CD14-positive monocyte (primary cell): ENCODE measurements around the gene NTSR2. TPM values are rescaled to one million over a fixed set of nuclear protein-coding genes. Genes with fewer than 3 reads are reported as not detected.

ENCODE experiments used
- DNase-seq, 3 donors: peaks; one replicate each; pipeline ENCODE4 v3.0.0-alpha.2; 2011 to 2022
- H2AFZ ChIP-seq: 2 replicates; pipeline ENCODE4 v1.6.0; 2012; ENCODE audit warnings: mild to moderate bottlenecking, low read depth, low read length, inconsistent platforms; ENCODE audit not compliant: insufficient read depth, poor library complexity, severe bottlenecking
- H3K27ac ChIP-seq, 2 donors: 1 replicate in 1 of 2; 2 replicates in 1 of 2; pipeline ENCODE4 v1.5.1; 2012 to 2013; ENCODE audit warnings: low read length in 2 of 2, control low read depth in 1 of 2, inconsistent platforms in 1 of 2, low read depth in 1 of 2, mild to moderate bottlenecking in 1 of 2
- H3K27me3 ChIP-seq, 2 donors: one replicate each; pipeline versions ENCODE4 v1.6.0 to v1.6.1; 2011 to 2013; ENCODE audit warnings: low read length in 2 of 2; ENCODE audit not compliant: control insufficient read depth in 2 of 2, insufficient read depth in 2 of 2
- H3K36me3 ChIP-seq, 2 donors: replicated peaks in 1 of 2; 1 replicate in 1 of 2; 2 replicates in 1 of 2; pipeline versions ENCODE4 v1.5.1 to v1.6.1; 2012 to 2013; ENCODE audit warnings: low read length in 2 of 2, control low read depth in 1 of 2, inconsistent platforms in 1 of 2, mild to moderate bottlenecking in 1 of 2; ENCODE audit not compliant: insufficient read depth in 2 of 2, control insufficient read depth in 1 of 2
- H3K4me1 ChIP-seq, 2 donors: 1 replicate in 1 of 2; 2 replicates in 1 of 2; pipeline versions ENCODE4 v1.5.1 to v1.6.1; 2012 to 2013; ENCODE audit warnings: low read length in 2 of 2, control low read depth in 1 of 2, inconsistent platforms in 1 of 2, mild to moderate bottlenecking in 1 of 2, moderate library complexity in 1 of 2; ENCODE audit not compliant: insufficient read depth in 2 of 2, control insufficient read depth in 1 of 2
- H3K4me2 ChIP-seq: replicated peaks from 2 replicates; pipeline ENCODE3; 2012; ENCODE audit warnings: low read length, moderate library complexity, mild to moderate bottlenecking; ENCODE audit not compliant: poor library complexity, severe bottlenecking; ENCODE audit errors: extremely low read depth
- H3K4me3 ChIP-seq, 3 experiments: fragments of 200-600 bp in 1 of 3; sonication (generic) in 1 of 3; replicated peaks in 1 of 3; 1 replicate in 2 of 3; 2 replicates in 1 of 3; pipeline ENCODE4 v1.5.1; 2011 to 2013; ENCODE audit warnings: low read length in 3 of 3, mild to moderate bottlenecking in 3 of 3, control low read depth in 2 of 3, low read depth in 2 of 3, inconsistent platforms in 1 of 3, moderate library complexity in 1 of 3
- H3K79me2 ChIP-seq: 2 replicates; pipeline ENCODE4 v1.6.0; 2012; ENCODE audit warnings: mild to moderate bottlenecking, control low read depth, inconsistent platforms, low read length, moderate library complexity; ENCODE audit not compliant: insufficient read depth
- H3K9ac ChIP-seq: 2 replicates; pipeline ENCODE4 v1.6.0; 2017; ENCODE audit warnings: low read length, mild to moderate bottlenecking; ENCODE audit not compliant: insufficient read depth, poor library complexity, severe bottlenecking
- H3K9me3 ChIP-seq, 2 donors: replicated peaks in 1 of 2; 1 replicate in 1 of 2; 2 replicates in 1 of 2; pipeline versions ENCODE4 v1.5.1 to v1.6.1; 2012 to 2013; ENCODE audit warnings: low read length in 2 of 2, control low read depth in 1 of 2; ENCODE audit not compliant: control insufficient read depth in 1 of 2, insufficient read depth in 1 of 2
- H4K20me1 ChIP-seq: 2 replicates; pipeline ENCODE4 v1.6.0; 2012; ENCODE audit warnings: mild to moderate bottlenecking, low read length, control low read depth, moderate library complexity; ENCODE audit not compliant: insufficient read depth
- H3K27ac Mint-ChIP-seq, 7 donors: one replicate each; pipeline ENCODE4 v1.8.0; 2020; ENCODE audit warnings: mild to moderate bottlenecking in 7 of 7, mixed read lengths in 7 of 7, moderate library complexity in 6 of 7, inconsistent platforms in 2 of 7
- H3K27me3 Mint-ChIP-seq, 3 donors: one replicate each; pipeline ENCODE4 v1.8.0; 2021 to 2022; ENCODE audit warnings: low read depth in 3 of 3, mild to moderate bottlenecking in 3 of 3, mixed read lengths in 3 of 3, moderate library complexity in 3 of 3, inconsistent platforms in 1 of 3
- H3K36me3 Mint-ChIP-seq, 2 donors: one replicate each; pipeline ENCODE4 v1.8.0; 2020; ENCODE audit warnings: mixed read lengths in 2 of 2, inconsistent platforms in 1 of 2, mild to moderate bottlenecking in 1 of 2
- H3K4me1 Mint-ChIP-seq: one replicate; pipeline ENCODE4 v1.8.0; 2020; ENCODE audit warnings: mild to moderate bottlenecking, mixed read lengths
- H3K4me3 Mint-ChIP-seq, 2 donors: one replicate each; pipeline ENCODE4 v1.8.0; 2020; ENCODE audit warnings: mild to moderate bottlenecking in 2 of 2, mixed read lengths in 2 of 2, moderate library complexity in 1 of 2
- H3K9me3 Mint-ChIP-seq, 7 donors: one replicate each; pipeline ENCODE4 v1.8.0; 2020 to 2022; ENCODE audit warnings: mixed read lengths in 7 of 7, mild to moderate bottlenecking in 6 of 7, moderate library complexity in 6 of 7, inconsistent platforms in 2 of 7
- CTCF ChIP-seq: fragments of 200-600 bp; IDR thresholded peaks from one replicate; pipeline ENCODE4 v1.8.0; 2022; ENCODE audit warnings: antibody characterized with exemption, mild to moderate bottlenecking
- WGBS: methylation state at CpG from one replicate; pipeline ENCODE4 v1.1.5; 2013; ENCODE audit warnings: missing lambda C conversion rate; ENCODE audit not compliant: insufficient coverage; 5-methylcytosine and 5-hydroxymethylcytosine counted together
- intact Hi-C, 2 donors: fragments of 100-400 bp; cut with micrococcal nuclease; formaldehyde crosslinking; loops; one replicate each; pipeline versions ENCODE4 v1.15.0 to v1.15.1; 2023
- polyA plus RNA-seq, 3 donors: library from polyadenylated mRNA; depleted of rRNA in 1 of 3; unstranded in 2 of 3; stranded (reverse) in 1 of 3; fragments of 300-500 nt in 2 of 3; fragments of >200 nt in 1 of 3; fragmentation: Illumina TruSeq in 2 of 3; gene quantifications; 1 replicate in 2 of 3; 2 replicates in 1 of 3; pipeline ENCODE4 v1.2.3, GENCODE V29; 2012 to 2021

Gene NTSR2
- polyA plus RNA-seq, 3 donors = not detected

DNA sequence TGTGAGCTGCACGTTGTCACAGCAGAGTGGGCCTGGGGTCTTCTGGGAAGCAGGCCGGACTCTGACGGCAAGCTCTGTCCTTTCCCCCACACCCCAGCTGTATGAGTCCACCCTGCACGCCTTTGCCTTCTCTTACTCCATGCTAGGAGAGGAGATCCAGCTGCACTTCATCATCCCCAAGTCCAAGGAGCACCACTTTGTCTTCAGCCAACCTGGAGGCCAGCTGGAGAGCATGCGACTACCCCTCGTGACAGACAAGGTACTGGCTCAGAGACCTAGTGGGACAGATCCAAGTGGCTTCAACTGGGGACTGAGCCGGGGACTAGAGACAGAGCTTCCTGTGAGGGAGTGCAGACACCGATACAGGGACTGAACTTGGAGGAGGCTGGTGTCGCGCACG lies 40.1 kb downstream of the NTSR2 start:
- Mint-ChIP-seq H3K4me1 (no peaks in the 10 kb centered on the region), H3K27ac (no peak overlapping the region), H3K36me3 (no peaks in the 10 kb centered on the region), H3K4me3 (no peak overlapping the region), H3K9me3 (peaks cover 1 to 15% (median 7%) of the 10 kb centered on the region in 7 donors), H3K27me3 (peaks cover 2 to 5% (median 3%) of the 10 kb centered on the region in 3 donors)
- Histone ChIP-seq H3K4me3 (no peak overlapping the region), H3K4me1 (no peaks in the 10 kb centered on the region), H3K9me3 (peaks cover 7 to 9% of the 10 kb centered on the region in 2 donors), H3K27ac (no peak overlapping the region), H3K36me3 (no peaks in the 10 kb centered on the region), H3K79me2 (no peaks in the 10 kb centered on the region), H3K9ac (no peak overlapping the region), H2AFZ (no peak overlapping the region), H4K20me1 (no peaks in the 10 kb centered on the region), H3K27me3 (no peaks in the 10 kb centered on the region), H3K4me2 (no peak overlapping the region)
- no peak for DNase-seq
- WGBS = 91% methylated on average over 5 of the region's 11 CpGs
- TF ChIP-seq CTCF = no peak
- intact Hi-C loops = no loop called here

- Mint-ChIP-seq H3K27me3 (peaks cover 2 to 5% (median 3%) of the 10 kb centered on the region in 3 donors), H3K4me3 (no peak overlapping the region), H3K9me3 (peaks cover 1 to 15% (median 7%) of the 10 kb centered on the region in 7 donors), H3K27ac (no peak overlapping the region), H3K4me1 (no peaks in the 10 kb centered on the region), H3K36me3 (no peaks in the 10 kb centered on the region)
- no peaks in the 10 kb centered on the region for H3K79me2 ChIP-seq
- peaks cover 7 to 9% of the 10 kb centered on the region in 2 donors for H3K9me3 ChIP-seq
- WGBS = 98% methylated on average over 11 of the region's 11 CpGs
- no peak overlapping the region for H3K4me2 ChIP-seq
- H2AFZ ChIP-seq = no peak overlapping the region
- no peaks in the 10 kb centered on the region for H3K36me3 ChIP-seq
- no peak for TF ChIP-seq CTCF
- no peaks in the 10 kb centered on the region for H4K20me1 ChIP-seq
- H3K4me1 ChIP-seq = no peaks in the 10 kb centered on the region
- H3K9ac ChIP-seq = no peak overlapping the region
- no peak overlapping the region for H3K4me3 ChIP-seq
- no peak for DNase-seq
- no peaks in the 10 kb centered on the region for H3K27me3 ChIP-seq
- no peak overlapping the region for H3K27ac ChIP-seq
- intact Hi-C loops = no loop called here
Measured at GRCh38 chr2:11629215-11629614, 40.8 kb downstream of the NTSR2 start.
